ELR (cell line): ENCODE results near the gene TPSG1.
"Not testable (repeated sequence)": the region's sequence is repeated elsewhere in the genome, so short reads cannot be mapped to it uniquely, and the experiment has no call there.

ENCODE experiments used
- DNase-seq: peaks from one replicate; pipeline ENCODE4 v3.0.0-alpha.2; 2015; ENCODE audit warnings: low read depth

Gene TPSG1

GRCh38 chr16:1230471-1231212, 5.6 kb upstream of the TPSG1 start:
- DNase-seq: not testable (repeated sequence)

- DNase-seq: not testable (repeated sequence)
These were observed 5.0 kb upstream of the TPSG1 start, which contains the start of gene TPSB2 for GRCh38 chr16:1230084-1230470. Gene TPSB2 (minus strand): TSS chr16:1230184. CDS start chr16:1229951, 233 bp downstream.

DNA sequence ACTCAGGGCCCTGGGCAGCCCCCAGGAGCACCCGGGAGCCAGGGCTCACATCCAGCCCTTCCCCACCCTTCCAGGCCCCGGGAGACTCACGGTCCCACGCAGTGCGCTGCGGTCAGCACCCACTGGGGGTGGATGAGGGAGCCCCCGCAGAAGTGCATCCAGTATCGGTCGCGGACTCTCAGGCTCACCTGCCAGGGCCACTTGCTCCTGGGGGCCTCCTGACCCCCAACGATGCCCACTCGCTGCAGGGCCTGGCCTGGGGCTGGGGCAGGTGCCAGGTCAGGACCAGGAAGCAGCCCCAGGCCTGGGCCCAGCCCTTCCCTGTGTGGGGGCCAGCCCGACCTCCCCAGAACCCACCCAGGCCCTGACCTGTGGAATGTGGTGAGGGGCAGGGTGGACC, 4.4 kb upstream of the TPSG1 start:
- DNase-seq: not testable (repeated sequence)

DNA sequence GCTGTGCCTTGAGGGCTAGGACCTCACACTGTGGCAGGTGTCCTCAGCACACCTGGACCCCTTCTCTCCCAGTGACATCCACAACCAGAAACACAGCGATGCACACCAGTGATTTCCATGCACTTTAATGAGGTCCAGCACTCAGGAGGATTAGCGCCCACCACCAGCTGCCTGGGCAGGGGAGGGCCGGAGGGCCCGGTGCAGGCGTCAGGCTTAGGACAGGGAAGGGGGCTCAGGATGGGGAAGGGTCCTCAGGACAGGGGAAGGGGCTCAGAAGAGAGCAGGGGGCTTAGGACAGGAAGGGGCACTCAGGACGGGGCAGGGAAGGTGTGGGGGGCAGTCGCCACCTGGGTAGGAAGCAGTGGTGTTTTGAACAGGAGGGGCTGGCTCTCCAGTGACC, 3.2 kb upstream of the TPSG1 start:
- DNase-seq: not testable (repeated sequence)

DNA sequence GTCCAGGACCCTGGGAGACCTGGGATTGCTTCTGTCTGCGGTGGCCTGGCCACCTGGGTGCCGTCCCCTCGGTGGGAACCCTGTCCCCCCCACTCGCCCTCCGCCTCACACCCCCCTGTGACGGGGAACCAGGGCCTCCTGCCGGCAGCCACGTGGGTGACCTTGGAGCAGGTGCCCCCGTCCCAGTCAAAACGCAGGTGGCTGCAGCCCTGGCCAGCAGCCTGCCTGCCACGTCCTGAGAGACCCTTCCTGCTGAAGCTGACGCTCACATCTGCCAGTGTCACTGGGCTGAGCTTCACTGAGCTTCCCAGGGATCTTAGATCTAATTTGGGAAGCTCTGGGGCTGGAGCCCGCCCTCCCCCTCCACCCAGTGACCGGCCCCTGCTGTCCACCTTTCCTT, 1.6 kb upstream of the TPSG1 start:
- DNase-seq: not testable (repeated sequence)

DNA sequence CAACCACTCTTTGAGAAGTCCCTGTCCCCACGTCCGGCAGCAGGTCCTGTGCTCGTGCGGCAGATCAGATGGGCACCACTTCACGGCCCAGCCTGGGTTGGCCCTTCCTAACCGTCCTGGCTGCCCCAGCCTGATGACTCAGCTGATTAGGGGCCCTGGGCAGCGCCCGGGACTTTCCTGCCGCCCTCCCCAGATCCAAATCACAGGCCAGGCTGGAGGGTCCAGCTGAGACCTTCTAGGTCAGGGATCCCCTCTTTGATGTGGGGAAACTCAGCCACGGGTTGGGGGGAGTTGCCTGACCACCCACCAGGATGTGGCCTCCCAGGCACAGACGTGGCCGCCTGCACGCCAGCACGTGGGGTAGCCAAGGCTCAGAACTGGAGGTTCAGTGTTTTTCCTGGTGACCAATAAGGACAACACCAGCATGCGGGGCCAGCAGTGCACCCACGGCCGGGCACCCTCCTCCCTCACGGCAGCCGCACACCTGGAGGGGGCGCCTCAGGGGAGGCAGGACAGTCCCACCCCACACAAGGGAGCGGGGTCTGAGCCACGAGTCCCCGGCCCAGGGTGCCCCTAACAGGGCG, 752 bp upstream of the TPSG1 start:
- not testable (repeated sequence) for DNase-seq

DNA sequence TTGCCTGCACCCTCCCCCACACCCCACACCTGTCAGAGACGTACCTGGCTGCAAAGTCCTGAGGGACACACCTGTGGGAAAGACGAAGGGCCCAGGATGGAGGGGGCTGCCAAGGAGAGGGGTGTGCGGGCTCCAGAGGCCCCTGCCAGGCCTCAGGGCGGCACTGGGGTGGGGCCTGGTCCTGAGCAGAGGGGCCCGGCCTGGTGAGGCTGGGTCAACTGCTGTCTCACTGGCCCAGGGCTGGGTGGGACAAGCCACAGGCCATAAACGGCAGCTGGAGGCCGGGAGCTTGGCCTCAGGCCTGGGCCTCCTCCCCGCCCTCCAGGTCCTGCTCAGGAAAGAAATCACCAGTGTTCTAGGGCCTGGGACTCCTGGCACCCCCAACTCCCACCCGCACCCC, 510 bp downstream of the TPSG1 start:
- no peak for DNase-seq

DNA sequence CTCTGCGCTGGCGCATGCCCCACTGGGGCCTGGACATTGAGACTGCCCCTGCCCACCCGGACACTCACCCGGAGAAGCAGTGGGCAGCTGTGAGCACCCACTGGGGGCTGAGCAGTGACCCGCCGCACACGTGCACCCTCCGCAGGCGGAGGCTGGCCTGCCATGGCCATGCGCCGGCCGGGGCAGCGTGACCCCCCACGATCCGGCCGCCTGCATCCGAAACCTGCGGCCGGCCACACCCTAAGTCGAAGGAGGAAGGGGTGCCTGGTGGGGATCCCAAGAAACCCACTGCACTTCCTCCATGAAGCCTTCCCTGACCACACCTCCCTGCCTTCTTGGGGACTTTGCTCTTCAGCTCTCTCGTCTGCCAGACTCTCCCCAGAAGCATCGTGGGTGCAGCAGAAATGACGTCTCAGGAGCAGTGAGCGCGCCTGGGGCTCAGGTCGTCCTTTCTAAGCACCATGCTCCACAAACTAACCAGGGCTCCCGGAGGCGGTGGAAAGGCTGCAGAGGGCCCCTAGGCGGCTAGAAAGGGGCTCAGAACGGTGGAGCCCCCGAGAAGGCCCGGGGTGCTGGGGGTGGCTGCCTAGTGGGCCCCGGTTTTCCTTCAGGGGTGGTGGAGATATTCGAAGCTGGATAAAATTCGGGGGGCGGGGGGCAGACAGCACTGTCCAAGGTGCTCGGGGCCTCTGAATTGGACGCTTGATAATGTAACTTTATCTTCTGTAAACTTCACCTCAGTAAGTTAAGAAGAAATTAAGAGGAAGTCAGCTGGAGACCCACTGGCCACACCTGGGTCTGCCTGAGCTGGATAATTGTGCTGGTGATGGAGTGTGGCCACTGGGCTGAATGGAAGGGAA, 1.5 kb downstream of the TPSG1 start:
- DNase-seq: no peak

DNA sequence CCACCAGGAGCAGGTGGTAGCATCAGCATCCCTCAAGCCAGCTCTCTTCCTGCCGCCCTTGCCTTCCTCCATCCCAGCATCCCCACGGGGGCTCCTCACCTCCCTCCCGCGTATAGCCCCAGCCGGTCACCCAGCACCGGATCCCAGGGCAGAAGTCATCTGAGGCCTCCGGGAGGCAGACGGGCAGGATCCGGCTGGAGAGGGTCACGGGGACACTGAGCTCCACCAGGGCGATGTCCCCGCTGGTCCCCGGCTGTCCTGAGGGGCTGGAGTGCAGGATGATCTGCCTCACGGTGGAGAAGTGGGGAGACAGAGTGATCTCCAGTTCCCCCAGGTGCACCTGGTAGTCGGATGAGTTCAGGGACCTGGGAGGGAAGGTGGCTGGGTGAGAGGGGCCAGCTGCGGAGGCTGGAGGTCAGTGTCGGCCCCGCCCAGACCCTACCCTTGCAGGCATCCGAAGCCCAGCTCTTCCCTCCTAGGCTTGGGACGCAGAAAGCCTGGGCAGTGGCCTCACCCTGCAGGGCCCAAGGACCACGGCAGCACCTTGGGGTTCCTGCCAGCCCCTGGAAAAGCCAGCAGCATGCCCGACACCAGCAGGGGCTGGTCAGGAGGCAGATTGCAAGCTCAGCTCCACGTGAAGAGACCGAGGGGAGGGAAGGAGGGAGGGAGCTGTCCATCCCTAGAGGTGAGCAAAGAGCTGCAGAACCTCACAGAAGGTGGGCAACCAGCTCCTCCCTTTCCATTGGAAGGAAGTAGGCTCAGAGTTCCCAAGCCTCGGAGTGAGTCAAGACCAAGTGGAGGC, 2.3 kb downstream of the TPSG1 start:
- no peak for DNase-seq

DNA sequence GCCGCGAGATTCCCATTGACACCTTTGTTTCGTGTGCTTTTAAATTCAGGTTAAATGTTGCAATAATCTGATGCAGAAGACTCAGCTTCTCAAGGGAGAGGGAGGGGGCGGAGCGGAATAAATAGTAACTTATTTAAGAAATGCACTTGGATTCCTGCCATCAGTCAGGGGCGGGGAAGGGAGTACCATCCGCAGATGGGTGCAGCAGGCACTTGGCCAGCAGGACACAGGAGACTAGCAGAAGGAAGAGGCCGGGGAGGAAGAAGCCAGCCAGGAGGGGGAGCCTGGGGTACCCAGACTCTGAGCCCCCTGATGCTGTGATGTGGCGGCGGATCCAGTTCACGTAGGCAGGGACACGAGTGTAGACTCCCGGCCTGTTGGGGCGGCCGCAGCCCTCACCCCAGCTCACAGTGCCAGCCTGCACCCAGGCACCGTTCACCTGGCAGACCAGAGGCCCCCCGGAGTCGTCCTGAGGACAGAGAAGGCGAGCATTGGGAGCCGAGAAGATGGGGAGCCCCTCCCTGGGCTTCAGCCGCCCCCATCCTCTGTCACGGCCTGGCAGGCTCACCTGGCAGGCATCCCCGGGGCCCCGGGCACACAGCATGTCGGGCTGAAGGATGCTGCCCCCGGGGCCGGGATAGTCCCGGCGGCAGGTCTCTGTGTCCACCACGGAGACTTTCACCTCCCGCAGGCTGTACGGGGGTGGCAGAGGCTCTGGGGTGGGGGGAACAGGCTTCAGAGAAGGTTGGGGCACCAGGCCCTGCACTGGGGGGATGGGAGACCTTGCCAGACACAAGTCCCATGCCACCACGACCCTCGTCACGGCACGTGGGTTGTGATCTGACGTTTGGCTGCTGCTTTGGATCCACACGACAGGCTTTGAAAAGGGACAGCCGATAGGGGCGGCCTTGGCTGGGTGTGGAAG, 3.2 kb downstream of the TPSG1 start:
- DNase-seq: no peak

GRCh38 chr16:1220841-1221627, 4.0 kb downstream of the TPSG1 start:
- no peak for DNase-seq

GRCh38 chr16:1220098-1220728, 4.9 kb downstream of the TPSG1 start:
- DNase-seq: no peak

GRCh38 chr16:1218930-1219611, 6.0 kb downstream of the TPSG1 start:
- no peak for DNase-seq

- DNase-seq: no peak
These were observed 6.8 kb downstream of the TPSG1 start for GRCh38 chr16:1218061-1218929.

GRCh38 chr16:1217526-1217925, 7.5 kb downstream of the TPSG1 start:
- no peak for DNase-seq

DNA sequence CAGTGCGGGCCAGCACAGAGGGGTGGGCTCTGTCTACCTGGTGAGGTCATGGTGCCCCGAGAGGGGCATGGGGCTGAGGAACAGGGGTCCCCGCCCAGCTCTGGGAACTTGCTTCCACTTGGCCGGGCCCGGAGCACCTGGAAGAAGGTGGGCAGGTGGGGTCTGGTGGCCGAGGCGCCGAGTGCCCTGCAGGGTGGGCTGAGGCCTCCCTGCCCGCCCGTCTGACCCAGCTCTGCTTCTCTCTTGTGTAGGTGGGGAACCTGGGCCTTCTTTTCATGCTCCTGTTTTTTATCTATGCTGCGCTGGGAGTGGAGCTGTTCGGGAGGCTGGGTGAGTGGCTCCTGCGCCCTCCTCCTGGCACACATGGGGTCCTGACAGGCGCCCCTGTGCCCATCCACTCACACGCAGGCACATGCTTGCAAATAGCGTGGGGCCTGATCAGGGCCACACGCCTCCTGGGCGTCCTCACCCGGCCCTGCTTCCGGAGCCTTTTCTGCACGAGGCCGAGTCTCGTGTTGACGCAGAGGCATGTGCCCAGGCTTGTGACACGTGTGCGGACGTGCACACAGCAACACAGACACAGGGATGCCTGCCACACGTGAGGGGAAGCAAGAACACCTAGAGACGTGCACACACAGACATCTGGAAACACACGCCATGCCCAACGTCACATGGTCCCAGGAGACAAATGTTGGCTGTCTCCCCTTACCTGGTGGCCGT, 8.2 kb downstream of the TPSG1 start:
- no peak for DNase-seq

GRCh38 chr16:1216296-1216619, 8.8 kb downstream of the TPSG1 start:
- no peak for DNase-seq
